NCI-H1694 (cell line): ENCODE measurements around the gene CCNY.
"Not testable (repeated sequence)": the region's sequence is repeated elsewhere in the genome, so short reads cannot be mapped to it uniquely, and the experiment has no call there.

Experiments used
- DNase-seq: peaks from one replicate; lab custom pipeline; 2025; lab: John Stamatoyannopoulos, UW

Gene CCNY

DNA sequence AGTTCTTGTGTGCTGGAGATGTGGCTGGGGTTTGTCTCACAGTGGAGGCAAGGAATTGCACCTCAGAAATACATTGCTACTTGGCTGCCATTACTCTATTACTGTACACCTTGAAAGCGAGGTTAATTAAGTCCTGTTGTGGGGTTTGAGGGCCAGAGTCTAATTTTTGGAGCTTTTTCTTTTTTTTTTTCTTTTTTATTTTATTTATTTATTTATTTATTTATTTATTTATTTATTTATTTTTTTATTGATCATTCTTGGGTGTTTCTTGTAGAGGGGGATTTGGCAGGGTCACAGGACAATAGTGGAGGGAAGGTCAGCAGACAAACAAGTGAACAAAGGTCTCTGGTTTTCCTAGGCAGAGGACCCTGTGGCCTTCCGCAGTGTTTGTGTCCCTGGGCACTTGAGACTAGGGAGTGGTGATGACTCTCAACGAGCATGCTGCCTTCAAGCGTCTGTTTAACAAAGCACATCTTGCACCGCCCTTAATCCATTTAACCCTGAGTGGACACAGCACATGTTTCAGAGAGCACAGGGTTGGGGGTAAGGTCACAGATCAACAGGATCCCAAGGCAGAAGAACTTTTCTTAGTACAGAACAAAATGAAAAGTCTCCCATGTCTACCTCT, 69.8 kb downstream of the CCNY start:
- not testable (repeated sequence) for DNase-seq

DNA sequence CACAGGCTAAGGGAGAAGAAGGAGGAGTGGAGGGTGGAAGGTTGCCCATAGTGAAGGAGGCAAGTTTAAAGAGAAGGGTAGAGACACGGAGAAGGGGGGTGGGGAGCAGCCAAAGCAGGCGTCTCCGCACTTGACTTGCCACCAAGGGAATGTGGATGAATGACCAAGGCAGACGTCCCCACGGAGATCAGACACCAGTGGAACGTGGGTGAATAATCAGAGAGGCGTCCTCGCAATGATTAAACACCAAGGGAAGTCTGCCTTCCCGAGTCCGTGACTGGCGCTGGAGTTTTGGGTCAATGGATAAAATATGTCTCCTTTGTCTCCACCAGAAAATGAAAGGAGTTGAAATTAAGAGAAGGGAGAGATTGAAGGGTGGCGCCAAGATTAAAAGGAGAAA, 71.4 kb downstream of the CCNY start:
- not testable (repeated sequence) for DNase-seq

DNA sequence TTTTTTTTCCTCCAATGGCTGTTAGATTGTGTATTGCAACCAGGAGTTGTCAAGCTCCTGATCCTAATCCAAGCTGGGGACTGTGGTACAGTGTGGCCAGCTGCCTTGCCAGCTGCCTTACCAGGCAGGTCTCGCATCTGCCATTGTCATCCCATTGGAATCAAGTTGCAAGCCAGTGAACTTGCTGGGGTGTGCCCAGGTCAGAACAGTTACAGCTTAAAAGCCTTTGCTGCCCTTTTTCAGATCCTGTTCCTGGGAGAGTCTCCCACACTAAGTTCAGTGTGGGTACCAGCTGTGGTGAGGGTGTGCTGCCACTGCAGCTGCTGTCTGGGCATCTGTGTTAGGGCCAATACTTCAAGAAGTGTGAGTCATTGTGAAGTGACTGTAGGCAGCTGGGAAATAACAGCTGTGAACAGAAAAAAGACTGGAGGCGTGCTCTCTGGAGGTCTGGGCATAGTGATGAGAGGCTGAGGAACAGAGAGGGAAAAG, 72.8 kb downstream of the CCNY start:
- DNase-seq: peak; percentile 87

DNA sequence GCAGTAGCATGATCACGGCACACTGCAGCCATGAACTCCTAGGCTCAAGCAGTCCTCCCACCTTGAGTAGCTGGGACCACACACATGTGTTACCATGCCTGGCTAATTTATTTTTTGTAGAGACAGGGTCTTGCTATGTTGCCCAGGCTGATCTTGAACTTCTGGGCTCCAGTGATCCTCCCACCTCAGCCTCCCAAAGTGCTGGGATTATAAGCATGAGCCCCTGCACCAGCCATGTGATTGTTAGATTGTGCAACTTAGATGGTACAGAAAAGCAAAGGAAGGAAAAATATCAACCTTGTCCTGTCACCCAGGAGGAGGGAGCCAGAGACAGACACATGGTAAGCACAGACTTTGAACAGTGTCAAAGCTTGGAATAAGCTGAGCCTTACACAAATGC, 73.5 kb downstream of the CCNY start:
- DNase-seq: no peak

DNA sequence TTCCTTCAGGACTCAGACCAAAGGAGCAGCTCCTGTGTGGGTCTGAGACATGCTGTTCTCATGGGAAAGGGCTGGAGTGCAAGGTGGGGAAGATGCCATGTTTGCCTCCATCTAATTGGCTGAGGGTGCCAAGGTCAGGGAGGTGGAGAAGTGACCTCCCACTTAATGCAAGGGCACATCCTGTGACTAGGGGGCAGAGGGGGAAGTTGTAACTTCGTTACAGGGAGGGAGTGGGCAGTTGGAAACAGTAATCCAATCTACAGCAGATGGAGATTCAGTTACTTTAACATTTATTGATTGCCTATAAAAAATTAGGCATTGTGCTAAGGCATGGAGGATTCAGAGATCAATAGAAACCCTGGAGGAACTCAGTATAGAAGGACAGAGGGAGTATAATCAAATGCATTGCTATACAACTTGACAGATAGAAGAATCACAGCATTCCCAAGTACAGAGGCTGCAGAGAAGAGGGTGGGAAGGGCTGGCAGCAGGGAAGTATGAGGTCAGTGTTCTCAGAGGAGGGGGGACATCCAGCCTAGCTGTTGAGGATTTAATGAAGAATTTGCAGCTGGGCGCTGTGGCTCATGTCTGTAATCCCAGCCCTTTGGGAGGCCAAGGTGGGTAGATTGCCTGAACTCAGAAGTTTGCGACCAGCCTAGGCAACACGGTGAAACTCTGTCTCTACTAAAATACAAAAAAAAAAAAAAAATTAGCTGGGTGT, 75.9 kb downstream of the CCNY start:
- DNase-seq: no peak

DNA sequence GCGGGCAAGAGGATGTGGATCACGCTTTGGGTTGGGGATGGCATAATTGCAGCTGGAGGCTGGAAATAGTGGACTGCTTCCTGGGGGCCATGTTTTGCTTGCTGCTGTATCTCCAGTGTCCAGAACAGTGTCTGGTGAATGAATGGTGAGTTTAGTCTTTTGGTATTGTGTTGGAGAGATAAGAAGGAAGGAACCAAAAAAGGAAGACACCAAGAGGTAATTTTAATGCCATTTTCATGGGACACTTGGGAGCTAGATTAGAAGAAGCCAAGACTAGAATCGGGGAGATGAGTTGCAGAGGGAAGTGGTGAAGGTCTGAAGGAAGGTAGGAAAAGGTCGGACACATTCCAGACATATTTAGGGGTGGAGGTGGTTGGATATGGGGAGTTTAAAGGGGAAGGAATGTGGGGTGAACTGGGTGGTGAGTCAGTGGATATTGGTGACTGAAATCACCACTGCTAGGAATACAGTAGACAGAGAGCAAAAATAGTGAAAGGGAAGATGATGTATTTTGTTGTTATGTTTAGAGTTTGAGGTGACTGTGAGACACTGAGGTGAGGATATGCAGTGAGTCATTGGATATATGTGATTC, 76.7 kb downstream of the CCNY start:
- DNase-seq: no peak

DNA sequence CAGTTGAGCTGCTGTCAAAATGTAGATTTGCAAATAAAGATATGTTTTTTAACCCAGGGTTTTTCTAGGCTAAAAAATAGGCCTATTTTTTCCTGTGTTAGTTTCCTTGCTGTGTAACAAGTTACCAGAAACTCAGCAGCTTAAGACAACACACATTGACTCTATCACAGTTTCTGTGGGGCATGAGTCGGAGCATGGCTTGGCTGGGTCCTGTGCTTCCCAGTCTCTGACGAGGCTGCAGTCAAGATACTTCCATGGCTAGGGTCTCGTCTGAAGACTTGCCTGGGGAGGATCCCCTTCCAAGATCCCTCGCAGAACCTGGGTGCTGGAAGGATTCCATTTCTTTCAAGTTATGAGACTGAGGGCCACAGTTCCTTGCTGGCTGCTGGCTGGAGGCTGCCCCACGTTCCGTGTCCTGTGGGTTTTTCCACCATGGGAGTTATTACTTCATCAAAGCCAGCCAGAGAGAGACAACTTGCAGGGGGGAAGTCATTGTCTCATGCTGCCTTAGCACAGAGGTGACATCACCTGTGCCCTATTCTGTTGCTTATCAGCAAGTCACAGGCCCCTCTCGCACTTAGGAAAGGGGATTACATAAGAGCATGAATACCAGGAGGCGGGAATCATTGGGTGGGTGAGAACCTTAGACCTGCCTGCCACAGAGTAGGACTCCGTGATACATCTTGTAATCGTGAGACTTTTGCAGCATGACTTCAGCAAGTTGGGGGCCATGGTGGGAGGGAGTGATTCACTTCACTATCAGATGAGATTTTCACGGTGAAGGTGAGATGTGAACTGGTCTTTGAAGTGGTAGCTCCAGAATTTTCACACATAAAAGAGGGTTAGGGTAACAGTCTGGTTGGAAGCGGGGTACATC, 77.9 kb downstream of the CCNY start:
- no peak for DNase-seq

DNA sequence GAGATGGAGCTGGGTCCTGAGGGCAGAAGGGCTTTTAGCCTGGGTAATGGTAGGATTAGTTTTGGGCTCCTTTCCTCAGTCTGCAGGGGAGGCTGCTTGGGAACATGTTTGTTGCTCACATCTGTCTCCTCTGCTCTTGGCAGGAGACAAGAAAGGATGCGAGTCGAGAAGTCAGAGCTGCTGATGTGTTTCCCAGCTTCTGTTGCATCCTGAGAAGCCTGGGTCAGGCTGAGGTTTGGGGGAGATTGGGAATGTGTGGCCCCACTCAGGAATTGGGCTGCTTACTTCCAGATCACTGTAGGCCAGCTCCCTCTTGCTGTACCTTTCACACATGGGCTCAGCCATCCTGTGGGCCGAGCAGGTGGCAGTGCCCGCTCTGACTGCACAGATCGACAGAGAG, 79.2 kb downstream of the CCNY start:
- DNase-seq: no peak

DNA sequence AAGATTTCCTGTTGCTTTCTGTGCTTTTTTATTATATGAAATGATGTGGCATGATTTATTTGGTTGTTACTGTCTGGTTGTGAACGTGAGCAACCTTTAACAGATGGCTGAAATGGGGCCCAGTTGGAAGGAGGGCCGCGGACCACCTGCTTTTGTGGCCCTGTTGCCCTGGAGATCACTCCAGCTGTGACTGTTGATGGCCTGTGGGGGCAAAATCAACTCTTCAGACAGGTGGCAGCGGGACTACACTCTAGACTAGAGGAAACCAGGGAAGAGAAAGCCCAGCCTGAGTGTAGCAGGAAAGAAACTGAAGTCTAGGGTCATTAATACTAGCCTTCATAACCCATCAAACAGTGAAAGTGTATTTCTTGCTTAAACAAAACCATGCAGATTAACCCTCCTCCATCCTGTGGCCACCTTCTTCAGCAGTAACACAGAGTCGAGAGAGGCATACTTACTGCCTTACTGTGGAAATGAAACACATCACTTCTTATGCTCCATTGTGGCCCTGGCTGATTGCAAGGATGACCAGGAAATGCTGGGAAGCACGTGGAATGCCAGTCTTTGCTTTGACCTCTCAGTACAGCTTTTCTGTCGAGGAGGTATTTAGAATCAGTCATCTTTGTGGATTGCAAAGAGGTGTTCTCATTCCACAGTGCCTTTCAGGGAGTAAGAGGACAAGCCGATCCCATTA, 80.5 kb downstream of the CCNY start:
- DNase-seq: peak; percentile 89

DNA sequence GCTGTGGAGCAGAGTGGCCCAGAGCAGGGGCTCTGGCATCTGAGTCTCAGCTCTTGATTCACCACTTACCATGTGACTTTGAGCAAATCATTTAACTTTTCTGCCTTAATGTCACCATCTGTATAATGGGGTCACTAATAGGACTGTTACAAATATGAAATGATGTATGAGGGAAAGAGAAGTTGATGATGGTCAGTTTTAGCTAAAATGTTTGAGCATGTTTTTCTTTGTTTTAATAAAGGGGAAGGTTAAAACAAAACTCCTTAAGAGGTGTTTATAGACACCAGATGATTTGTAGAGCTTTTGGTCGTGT, 81.0 kb downstream of the CCNY start:
- no peak for DNase-seq

DNA sequence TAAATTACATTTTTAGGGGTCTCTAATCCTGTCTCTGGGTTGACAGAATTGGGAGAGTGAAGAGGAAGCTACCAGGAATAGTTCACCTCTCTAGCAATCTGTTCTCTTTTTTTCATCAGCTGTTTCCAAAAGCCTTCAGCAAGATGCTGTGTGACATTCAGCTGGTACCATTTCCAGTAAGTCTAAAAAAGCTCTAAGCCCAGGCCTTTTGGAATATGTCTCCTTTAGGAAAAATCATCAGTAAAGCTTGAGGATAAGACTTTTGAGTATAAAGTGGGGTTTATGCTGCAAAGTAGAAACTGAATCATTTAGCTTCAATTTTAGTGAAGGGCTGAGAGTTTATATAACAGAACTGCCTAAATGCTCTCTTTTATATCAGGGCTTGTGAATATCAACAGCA, 81.5 kb downstream of the CCNY start:
- DNase-seq: peak; percentile 41

DNA sequence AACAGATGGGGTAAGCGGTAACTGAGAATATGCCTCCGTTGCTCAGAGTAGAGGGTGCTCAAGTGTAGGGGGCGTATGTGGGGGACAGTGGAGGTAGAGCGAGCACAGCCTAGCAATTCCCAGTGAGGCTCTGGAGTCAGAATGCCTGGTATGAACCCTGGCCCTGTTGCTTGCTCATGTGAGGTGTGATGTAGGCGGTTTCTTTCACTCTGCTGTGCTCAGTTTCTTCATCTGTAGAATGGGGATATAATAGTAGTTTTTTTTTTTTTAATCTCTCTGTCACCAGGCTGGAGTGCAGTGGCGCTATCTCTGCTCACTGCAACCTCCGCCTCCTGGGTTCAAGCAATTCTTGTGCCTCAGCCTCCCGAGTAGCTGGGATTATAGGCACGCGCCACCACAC, 82.3 kb downstream of the CCNY start:
- DNase-seq: not testable (repeated sequence)

DNA sequence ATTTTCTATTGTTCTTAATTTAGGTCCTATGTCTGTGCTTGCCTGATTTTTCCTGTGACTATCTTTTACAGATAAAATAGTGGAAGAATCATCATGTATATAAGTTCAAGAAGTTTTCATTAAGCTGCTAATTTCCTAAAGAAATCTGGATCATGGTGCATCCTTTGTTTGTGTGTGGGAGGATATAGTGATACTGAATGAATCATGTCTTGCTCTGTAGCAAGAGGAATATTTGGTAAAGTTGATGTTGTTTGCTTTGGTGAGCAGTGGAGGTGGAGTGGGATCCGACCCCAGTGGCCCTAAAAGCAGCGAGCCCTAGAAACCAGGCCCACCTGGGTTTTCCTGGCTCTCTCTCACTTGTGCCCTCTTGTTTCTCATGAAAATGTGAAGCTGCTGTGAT, 83.7 kb downstream of the CCNY start:
- no peak for DNase-seq

DNA sequence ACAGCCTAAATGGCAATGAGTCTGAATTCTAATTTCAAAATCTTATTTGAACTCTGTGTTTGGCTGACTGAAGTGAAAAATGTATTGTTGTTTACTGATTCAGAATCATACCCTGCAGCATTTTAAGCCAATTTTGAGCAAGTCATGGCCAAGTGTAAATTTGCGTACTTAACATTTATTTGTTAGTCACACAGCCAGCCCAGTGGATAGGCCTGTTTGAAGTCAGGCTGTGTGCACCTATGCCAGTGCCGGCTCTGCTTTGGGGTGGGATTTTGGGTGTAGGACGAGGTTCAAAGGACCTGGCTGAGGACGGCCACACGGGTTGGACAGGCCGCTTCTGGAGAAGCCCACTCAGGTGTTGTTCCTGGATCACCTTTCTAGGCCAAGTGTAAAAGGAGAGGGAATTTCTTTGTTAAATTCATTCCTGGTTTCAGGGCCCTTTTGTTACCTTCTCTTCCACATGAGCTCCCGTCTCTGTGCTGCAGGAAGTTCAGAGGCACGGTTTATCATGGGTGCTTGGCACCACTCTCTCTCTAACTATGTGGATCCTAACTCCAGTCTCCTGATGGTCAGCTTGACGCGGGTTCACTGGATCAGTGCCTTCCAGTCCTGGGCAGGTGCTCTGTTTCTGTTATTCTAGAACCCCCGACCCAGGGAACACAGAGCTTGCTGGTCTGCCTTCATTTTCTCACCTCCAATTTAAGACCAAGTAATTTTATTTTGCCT, 84.7 kb downstream of the CCNY start:
- no peak for DNase-seq

DNA sequence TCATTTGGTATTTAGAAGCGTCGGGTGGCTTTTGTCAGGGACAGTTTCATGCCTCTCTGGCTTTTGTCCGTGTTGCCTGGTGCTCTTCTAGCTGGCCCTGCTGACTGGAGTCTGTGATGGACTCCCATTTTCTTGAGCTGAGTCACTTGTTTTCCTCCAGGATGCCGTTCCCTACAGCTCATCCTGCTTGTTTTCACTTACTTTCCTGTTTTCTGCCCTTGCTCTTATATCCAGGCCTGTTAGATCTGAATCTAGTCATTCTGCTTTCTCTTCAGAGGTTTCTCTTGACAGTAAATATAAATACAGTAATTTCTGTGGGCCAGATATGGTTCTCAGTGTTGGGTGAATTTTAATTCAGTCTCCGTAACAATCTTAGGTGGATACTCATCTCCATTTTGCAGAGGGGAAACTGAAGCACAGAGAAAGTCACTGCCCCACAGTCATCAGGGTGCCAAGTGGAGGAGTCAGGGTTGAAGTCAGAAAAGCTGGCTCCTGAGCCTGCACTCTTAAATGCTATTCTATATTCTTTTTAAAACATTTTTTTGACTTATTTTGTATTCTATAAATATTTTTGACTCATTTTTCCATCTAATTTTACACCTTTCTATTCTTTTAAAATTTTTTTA, 85.4 kb downstream of the CCNY start:
- no peak for DNase-seq

DNA sequence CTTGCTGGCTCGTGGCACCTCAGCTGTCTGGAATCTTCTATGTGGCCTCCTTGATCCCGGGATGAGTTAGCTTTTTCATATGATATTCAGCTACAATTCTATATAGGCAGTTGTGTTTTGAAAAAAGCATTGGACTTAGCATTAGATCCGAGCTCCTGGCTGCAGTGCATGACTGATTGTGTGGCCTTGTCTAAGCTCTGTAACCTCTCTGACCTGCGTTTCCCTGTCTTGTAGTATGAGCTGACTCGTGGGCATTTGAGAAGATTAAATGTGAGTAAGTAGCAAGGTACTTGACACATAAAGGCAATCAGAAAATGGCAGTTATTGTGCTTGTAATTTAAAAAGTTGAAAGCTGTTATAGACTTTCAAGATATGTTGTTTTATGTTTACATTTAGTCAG, 85.9 kb downstream of the CCNY start:
- DNase-seq: no peak

DNA sequence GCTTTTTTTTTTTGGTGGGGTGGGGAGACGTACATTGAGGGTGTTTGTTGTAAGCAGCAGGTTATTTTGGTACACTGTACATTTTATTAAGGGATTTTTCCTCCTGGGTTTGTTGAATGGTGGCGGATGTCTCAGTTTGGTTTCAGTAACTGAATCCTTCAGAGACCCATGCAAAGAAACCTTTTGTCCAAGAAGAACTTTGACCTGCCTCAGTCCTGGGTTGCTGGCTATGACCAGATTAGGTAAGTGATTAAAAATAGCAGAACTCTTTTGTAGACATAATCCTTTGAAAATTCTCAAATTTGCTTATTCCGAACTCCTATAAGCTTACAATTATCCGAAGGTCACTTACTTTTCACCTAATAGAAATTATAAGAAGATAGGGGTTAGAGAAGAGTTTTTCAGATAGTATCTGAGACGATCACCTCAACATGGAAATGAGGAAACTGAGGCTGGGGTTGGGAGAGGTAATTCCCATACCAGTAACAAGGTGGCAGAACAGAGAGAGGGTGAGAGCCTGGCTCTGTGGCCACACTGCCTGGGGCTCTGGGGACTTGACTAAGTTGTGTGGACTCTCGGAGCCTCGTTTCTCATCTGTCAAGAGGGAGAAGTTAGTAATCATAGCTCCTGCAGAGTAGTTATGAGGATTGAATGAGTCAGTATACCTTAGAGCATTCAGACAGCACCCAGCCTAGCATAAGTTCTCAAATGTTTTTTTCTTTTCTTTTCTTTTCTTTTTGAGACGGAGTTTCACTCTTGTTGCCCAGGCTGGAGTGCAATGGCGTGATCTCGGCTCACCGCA, 87.4 kb downstream of the CCNY start:
- DNase-seq: no peak

DNA sequence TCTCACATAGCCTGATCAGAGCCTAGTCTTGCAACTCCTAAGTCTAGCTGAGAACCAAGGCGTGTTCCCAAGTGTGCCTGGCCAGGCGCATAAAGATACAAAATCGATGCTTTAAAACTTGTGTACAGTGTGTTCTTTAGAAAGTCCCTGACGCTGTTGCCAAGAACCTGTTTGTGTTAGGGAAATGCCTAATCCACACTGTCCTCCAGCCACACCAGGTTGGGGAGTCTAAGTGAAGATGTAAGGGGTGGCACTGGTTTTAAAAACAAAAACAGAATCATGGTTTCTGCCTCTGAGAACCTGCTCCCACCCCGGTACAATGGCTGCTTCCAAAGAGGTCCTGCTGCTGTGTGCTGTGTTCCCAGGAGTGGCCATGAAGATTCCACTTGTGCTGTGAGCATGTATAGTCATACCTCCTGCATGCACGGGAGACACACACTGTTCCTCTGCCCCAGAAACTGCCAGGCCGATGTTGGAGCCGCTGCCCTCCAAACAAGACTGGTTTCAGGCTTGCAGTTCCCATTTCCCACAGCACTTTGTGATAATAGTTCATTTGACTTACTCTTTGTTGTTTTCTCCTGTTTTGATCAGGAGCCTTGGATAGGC, 88.5 kb downstream of the CCNY start:
- DNase-seq: no peak

DNA sequence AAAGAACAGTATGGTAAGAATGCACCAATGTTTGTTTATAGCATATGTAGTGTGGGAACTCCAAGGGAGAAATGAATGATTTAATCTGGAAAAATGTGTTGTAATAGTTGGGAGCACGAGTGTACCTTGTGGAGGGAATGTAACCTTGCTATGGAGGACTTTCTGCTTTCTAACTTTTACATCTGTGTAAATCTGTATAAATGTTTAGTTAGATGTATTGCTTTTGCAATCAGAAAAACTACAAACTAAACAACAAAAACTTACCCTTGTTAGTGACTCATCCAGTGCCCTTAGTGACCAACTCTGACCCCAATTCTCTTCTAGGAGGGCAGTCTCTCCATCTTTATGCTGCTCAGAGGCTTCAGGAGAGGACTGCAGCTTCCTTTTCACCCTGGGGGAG, 89.3 kb downstream of the CCNY start:
- DNase-seq: no peak

DNA sequence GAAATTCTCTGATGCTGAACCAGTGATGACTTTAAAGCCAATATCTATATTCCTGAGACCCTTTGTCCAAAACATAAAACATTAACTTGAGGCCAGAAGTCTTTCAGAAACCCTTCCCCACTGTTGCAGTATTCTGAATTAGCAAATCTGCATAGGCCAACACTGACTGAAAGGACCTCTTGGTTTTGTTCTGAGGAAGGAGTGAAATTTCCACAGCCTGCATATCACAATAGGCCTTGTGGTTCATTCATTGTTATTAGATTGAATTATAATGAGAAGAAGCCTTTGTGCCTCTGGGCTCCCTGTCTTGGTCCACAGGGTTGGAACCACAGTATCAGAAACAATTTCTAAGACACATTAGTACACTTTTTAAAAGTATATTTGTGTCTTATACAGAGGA, 90.3 kb downstream of the CCNY start:
- DNase-seq: no peak
